Naive thymus-derived CD8-positive, alpha-beta T cell (primary cell): ENCODE results near the gene HOXA13. TPM values are rescaled to one million over a fixed set of nuclear protein-coding genes. Genes with fewer than 3 reads are reported as not detected.
A peak's percentile ranks its signal among the peaks of the same experiment; 100 is the strongest.

Experiments used
- ATAC-seq, 2 donors: fragments of 150-1000 bp; cut with Tn5 transposase in 1 of 2; sonication (Bioruptor Pico), chemical (Tn5 transposase) in 1 of 2; 1 replicate in 1 of 2; 2 replicates in 1 of 2; pipeline ENCODE4 v1.10.0; 2021; ENCODE audit warnings: mild to moderate bottlenecking in 2 of 2, moderate library complexity in 2 of 2
- POLR2A ChIA-PET: fragments of 350-600 bp; sonication (Branson Sonifier 250); formaldehyde crosslinking; loops from one replicate; lab custom pipeline; 2021; ENCODE audit warnings: antibody characterized with exemption; lab: Charles Lee
- DNase-seq, 10 donors: peaks; one replicate each; pipeline versions ENCODE4 v3.0.0 to v3.0.0-alpha.2; 2020 to 2022
- H3K27ac Mint-ChIP-seq, 10 donors: one replicate each; pipeline ENCODE4 v1.8.0; 2020 to 2022; ENCODE audit warnings: mild to moderate bottlenecking in 10 of 10, mixed read lengths in 10 of 10, moderate library complexity in 4 of 10, inconsistent platforms in 1 of 10
- H3K27me3 Mint-ChIP-seq, 5 donors: one replicate each; pipeline ENCODE4 v1.8.0; 2021 to 2022; ENCODE audit warnings: mixed read lengths in 5 of 5
- H3K36me3 Mint-ChIP-seq, 3 donors: one replicate each; pipeline ENCODE4 v1.8.0; 2020 to 2022; ENCODE audit warnings: mixed read lengths in 3 of 3, mild to moderate bottlenecking in 2 of 3, inconsistent platforms in 1 of 3
- H3K4me1 Mint-ChIP-seq, 4 donors: one replicate each; pipeline ENCODE4 v1.8.0; 2021 to 2022; ENCODE audit warnings: mixed read lengths in 4 of 4
- H3K4me3 Mint-ChIP-seq, 10 donors: one replicate each; pipeline ENCODE4 v1.8.0; 2020 to 2022; ENCODE audit warnings: mild to moderate bottlenecking in 10 of 10, mixed read lengths in 10 of 10, moderate library complexity in 6 of 10, inconsistent platforms in 1 of 10
- H3K9me3 Mint-ChIP-seq, 9 donors: one replicate each; pipeline ENCODE4 v1.8.0; 2020 to 2022; ENCODE audit warnings: mixed read lengths in 9 of 9, mild to moderate bottlenecking in 3 of 9, inconsistent platforms in 1 of 9, moderate library complexity in 1 of 9
- polyA plus RNA-seq, 3 donors: library from polyadenylated mRNA; unstranded; fragments of 300-500 nt; fragmentation: Illumina TruSeq; gene quantifications; one replicate each; pipeline ENCODE4 v1.2.3, GENCODE V29; 2021
- total RNA-seq, 8 experiments: library from RNA in 2 of 8; stranded (reverse) in 2 of 8; gene quantifications; one replicate each; pipeline ENCODE4 v1.2.3 and lab custom pipeline; 2021 to 2026

The HOXA13 gene
- total and polyA plus RNA-seq, 5 experiments from 2014 or later: not detected

GRCh38 chr7:27202018-27202861 is 2.3 kb upstream of the HOXA13 start:
- H3K4me1 Mint-ChIP-seq: peaks cover 16 to 67% (median 47%) of the 10 kb centered on the region in 4 donors
- H3K27me3 Mint-ChIP-seq: peaks cover 68 to 100% (median 78%) of the 10 kb centered on the region in 5 donors
- ATAC-seq (no peak), DNase-seq (no peak)
- H3K4me3 Mint-ChIP-seq: peak overlapping the region in 6 of 10 donors; percentile 33 to 80 (median 70)
- H3K9me3 Mint-ChIP-seq: peaks cover 0 to 12% (median 0%) of the 10 kb centered on the region in 9 donors
- peak overlapping the region in 1 of 10 donors; percentile 58 for H3K27ac Mint-ChIP-seq
- POLR2A ChIA-PET: interaction anchor here (0.5 kb wide), 1 partner anchor 644 kb away, joined by 5 read pairs; no protein-coding TSS in a partner anchor
- peaks cover 0 to 5% (median 3%) of the 10 kb centered on the region in 3 donors for H3K36me3 Mint-ChIP-seq

GRCh38 chr7:27201580-27202017 is 1.7 kb upstream of the HOXA13 start:
- Mint-ChIP-seq H3K36me3 (peaks cover 0 to 5% (median 3%) of the 10 kb centered on the region in 3 donors), H3K4me3 (peak overlapping the region in 8 of 10 donors; percentile 57 to 80 (median 70)), H3K9me3 (peaks cover 0 to 12% (median 0%) of the 10 kb centered on the region in 9 donors), H3K4me1 (peaks cover 16 to 67% (median 47%) of the 10 kb centered on the region in 4 donors), H3K27me3 (peaks cover 67 to 100% (median 75%) of the 10 kb centered on the region in 5 donors), H3K27ac (peak overlapping the region in 1 of 10 donors; percentile 37)
- ATAC-seq (no peak), DNase-seq (peak in 1 of 10 donors; percentile 37)
- POLR2A ChIA-PET: interaction anchor here (0.6 kb wide), 1 partner anchor 720 kb away, joined by 3 read pairs; no protein-coding TSS in a partner anchor

GRCh38 chr7:27200761-27201579 is 1.1 kb upstream of the HOXA13 start:
- Mint-ChIP-seq H3K27me3 (peaks cover 67 to 100% (median 74%) of the 10 kb centered on the region in 5 donors), H3K36me3 (peaks cover 0 to 5% (median 3%) of the 10 kb centered on the region in 3 donors), H3K4me1 (peaks cover 17 to 65% (median 46%) of the 10 kb centered on the region in 4 donors), H3K27ac (peak overlapping the region in 1 of 10 donors; percentile 74), H3K4me3 (peak overlapping the region; percentile 62 to 84 (median 76)), H3K9me3 (peaks cover 0 to 12% (median 0%) of the 10 kb centered on the region in 9 donors)
- no peak for DNase-seq
- POLR2A ChIA-PET: interaction anchor here (0.6 kb wide), 1 partner anchor 720 kb away, joined by 3 read pairs; no protein-coding TSS in a partner anchor
- ATAC-seq: no peak

DNA sequence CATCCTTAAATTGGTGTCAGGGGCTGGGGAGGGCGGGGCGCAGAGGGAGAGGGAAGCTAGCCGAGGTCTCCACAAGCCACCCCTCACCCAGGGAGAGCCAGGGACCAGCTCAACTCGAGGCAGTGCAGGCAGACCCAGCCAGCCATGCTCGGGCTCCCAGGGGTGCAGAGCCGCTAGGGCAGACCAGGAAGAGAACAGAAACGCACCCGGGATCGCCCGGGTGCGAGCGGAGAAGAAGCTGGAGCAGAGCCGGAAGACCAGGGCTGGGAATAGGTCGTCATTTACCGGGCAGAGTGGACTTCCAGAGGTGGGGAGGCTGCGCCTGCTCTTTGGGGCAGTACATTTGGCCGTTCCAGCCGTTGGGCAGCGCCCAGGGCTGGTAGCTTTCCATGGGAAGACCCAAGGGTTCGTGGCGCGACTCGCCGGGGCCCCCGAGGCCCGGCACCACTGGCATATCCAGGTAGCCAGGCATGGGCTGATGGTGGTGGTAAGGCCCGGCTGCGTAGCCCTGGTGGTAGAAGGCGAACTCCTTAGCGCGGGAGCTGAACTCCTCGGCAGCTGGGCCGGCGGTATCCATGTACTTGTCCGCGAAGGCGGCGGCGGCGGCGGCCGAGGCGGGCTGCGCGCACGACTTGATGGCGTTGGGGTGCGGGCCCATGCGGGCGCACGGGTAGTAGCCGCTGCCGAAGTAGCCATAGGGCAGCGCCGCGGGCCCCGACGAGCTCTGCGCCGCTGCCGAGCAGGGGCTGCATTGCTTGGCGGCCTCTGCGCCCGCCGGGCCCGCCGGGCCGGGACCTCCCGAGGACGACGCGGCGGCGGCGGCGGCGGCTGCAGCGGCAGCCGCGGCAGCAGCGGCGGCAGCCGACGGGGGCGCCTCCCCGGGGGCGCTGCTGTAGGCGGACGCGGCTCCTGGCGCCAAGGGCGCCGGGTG is 755 bp downstream of the HOXA13 start:
- ATAC-seq: peak; percentile 22 to 34
- DNase-seq: no peak
- Mint-ChIP-seq H3K4me3 (peak overlapping the region in 9 of 10 donors; percentile 47 to 80 (median 70)), H3K9me3 (peaks cover 0 to 11% (median 0%) of the 10 kb centered on the region in 9 donors), H3K27me3 (peaks cover 69 to 100% (median 74%) of the 10 kb centered on the region in 5 donors), H3K27ac (peak overlapping the region in 2 of 10 donors; percentile 34 to 85), H3K36me3 (peaks cover 0 to 5% (median 3%) of the 10 kb centered on the region in 3 donors), H3K4me1 (peaks cover 13 to 47% (median 35%) of the 10 kb centered on the region in 4 donors)
- POLR2A ChIA-PET: interaction anchor here (0.8 to 1.3 kb wide), 3 partner anchors 9 to 12 kb away, joined by 3 to 4 read pairs (median 3); no protein-coding TSS in a partner anchor

- no peak for ATAC-seq
- peak in 2 of 10 donors; percentile 14 to 38 for DNase-seq
- peaks cover 0 to 11% (median 0%) of the 10 kb centered on the region in 9 donors for H3K9me3 Mint-ChIP-seq
- H3K4me1 Mint-ChIP-seq: peaks cover 13 to 42% (median 39%) of the 10 kb centered on the region in 4 donors
- H3K27ac Mint-ChIP-seq: peak overlapping the region in 2 of 10 donors; percentile 28 to 85
- H3K36me3 Mint-ChIP-seq: peaks cover 0 to 5% (median 3%) of the 10 kb centered on the region in 3 donors
- POLR2A ChIA-PET: interaction anchor here (1.1 to 1.3 kb wide), 2 partner anchors 10 to 12 kb away, joined by 3 to 4 read pairs; no protein-coding TSS in a partner anchor
- peaks cover 65 to 100% (median 75%) of the 10 kb centered on the region in 5 donors for H3K27me3 Mint-ChIP-seq
- peak overlapping the region in 7 of 10 donors; percentile 7 to 73 (median 27) for H3K4me3 Mint-ChIP-seq
These were observed 1.6 kb downstream of the HOXA13 start for GRCh38 chr7:27198138-27198841.

DNA sequence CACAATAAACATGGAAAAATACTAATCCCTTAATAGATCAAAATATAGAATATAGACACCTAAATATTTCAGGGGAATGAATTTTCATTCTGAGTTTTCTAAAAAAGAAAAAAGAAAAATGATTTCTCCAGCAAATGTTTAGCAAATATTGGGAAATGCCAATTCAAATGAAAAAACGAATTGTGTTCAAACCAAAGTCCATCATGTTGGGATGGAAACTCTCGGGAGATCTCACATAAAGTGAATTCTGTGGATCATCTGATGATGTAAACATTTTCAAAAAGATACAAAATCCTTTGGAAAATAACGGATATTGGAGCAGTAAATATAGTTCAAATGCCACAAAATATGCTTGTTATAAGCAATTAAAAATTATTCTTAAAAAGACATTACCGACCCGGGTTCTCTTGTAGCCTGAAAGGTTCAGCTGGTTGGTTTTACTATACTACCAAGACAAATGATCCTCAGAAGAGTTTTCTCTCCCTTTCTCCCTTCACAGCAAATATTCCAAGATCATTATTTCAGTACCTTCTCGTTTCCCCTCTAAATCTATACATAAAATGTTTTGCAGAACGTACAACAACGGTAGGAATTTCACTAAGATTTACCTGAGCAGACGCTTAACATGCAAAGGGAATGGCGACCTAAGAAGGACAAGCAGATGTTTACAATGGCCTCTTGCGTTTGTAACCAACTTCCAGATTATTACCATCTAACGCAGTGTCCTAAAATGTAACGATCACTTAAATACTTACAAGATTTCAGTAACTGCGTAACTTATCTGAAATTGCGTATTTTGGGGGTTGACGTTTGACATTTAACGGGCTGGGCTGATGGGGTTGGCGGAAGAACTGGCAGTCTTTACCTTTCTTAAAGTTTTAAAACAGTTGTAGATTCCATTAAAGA is 2.5 kb downstream of the HOXA13 start:
- Mint-ChIP-seq H3K4me1 (peaks cover 13 to 43% (median 39%) of the 10 kb centered on the region in 4 donors), H3K27me3 (peaks cover 59 to 99% (median 72%) of the 10 kb centered on the region in 5 donors), H3K27ac (peak overlapping the region in 1 of 10 donors; percentile 81), H3K4me3 (no peak overlapping the region), H3K36me3 (peaks cover 0 to 5% (median 3%) of the 10 kb centered on the region in 3 donors), H3K9me3 (peaks cover 0 to 11% (median 0%) of the 10 kb centered on the region in 9 donors)
- POLR2A ChIA-PET: no interaction called here
- no peak for ATAC-seq
- peak in 1 of 10 donors; percentile 10 for DNase-seq

DNA sequence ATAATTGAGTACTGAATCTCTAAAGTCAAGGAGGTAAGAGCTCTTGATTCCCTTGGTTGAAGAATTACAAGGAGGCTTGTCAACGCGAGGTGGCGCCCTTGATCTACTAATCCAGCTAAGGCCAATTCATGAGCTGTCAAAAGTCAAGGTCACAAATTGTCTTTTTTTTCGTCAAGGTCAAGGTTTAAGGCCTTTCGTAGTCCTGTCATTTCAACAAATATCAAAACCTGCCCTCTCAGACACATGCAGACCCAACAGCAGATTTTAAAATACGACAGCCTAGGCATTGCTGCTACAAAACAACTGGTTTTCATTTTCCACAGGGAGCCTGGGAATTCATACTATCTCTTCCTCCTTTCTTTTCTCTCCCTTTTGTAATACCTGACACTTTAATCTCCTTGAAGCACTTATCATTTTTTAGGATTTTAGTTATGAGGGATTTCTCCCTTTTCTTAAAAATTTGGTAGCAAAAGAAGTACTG is 3.6 kb downstream of the HOXA13 start:
- peaks cover 0 to 5% (median 3%) of the 10 kb centered on the region in 3 donors for H3K36me3 Mint-ChIP-seq
- DNase-seq (peak; percentile 68 to 92 (median 78)), ATAC-seq (peak in 1 of 2 donors; percentile 43)
- H3K4me1 Mint-ChIP-seq: peaks cover 12 to 43% (median 36%) of the 10 kb centered on the region in 4 donors
- H3K4me3 Mint-ChIP-seq: no peak overlapping the region
- peaks cover 58 to 99% (median 67%) of the 10 kb centered on the region in 5 donors for H3K27me3 Mint-ChIP-seq
- no peak overlapping the region for H3K27ac Mint-ChIP-seq
- POLR2A ChIA-PET: interaction anchor here (1.5 kb wide), 1 partner anchor 823 kb away, joined by 4 read pairs; no protein-coding TSS in a partner anchor
- H3K9me3 Mint-ChIP-seq: peaks cover 0 to 9% (median 0%) of the 10 kb centered on the region in 9 donors

- H3K36me3 Mint-ChIP-seq: peaks cover 2 to 5% (median 3%) of the 10 kb centered on the region in 3 donors
- ATAC-seq (no peak), DNase-seq (no peak)
- no peak overlapping the region for H3K27ac Mint-ChIP-seq
- H3K4me3 Mint-ChIP-seq: no peak overlapping the region
- H3K27me3 Mint-ChIP-seq: peaks cover 60 to 99% (median 72%) of the 10 kb centered on the region in 5 donors
- H3K9me3 Mint-ChIP-seq: peaks cover 0 to 9% (median 0%) of the 10 kb centered on the region in 9 donors
- peaks cover 5 to 36% (median 28%) of the 10 kb centered on the region in 4 donors for H3K4me1 Mint-ChIP-seq
- POLR2A ChIA-PET: interaction anchor here (1.5 kb wide), 1 partner anchor 825 kb away, joined by 4 read pairs; no protein-coding TSS in a partner anchor
These were observed 5.1 kb downstream of the HOXA13 start for GRCh38 chr7:27194686-27195379.

DNA sequence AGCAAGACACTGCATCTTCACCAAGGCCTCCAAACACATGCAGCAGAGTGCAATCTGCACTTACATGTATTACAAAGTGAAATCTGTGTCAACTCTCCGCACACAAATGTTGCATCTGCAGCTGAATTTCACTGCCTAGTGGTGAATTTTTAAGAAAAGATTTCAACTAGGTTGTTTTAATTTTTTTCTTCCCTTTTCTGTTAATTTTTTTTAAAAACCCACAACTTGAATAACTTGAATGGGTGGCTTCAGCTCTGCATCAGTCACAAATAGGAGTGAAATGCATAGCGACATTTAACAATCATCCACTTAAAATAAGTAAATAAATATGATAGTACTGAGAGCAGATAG is 5.9 kb downstream of the HOXA13 start:
- H3K36me3 Mint-ChIP-seq: peaks cover 2 to 5% (median 5%) of the 10 kb centered on the region in 3 donors
- H3K27ac Mint-ChIP-seq: no peak overlapping the region
- POLR2A ChIA-PET: no interaction called here
- peaks cover 67 to 99% (median 77%) of the 10 kb centered on the region in 5 donors for H3K27me3 Mint-ChIP-seq
- ATAC-seq: no peak
- H3K4me3 Mint-ChIP-seq: peak overlapping the region in 8 of 10 donors; percentile 28 to 83 (median 46)
- no peak for DNase-seq
- peaks cover 0 to 9% (median 0%) of the 10 kb centered on the region in 9 donors for H3K9me3 Mint-ChIP-seq
- H3K4me1 Mint-ChIP-seq: peaks cover 10 to 40% (median 32%) of the 10 kb centered on the region in 4 donors
